ENCODE results near the gene LOXL1. TPM values are rescaled to one million over a fixed set of nuclear protein-coding genes. Genes with fewer than 3 reads are reported as not detected.

The LOXL1 gene
- polyA plus RNA-seq, 5 donors: 123 to 201 (median 139) TPM

GRCh38 chr15:73919706-73920105, 6.6 kb upstream of the LOXL1 start:
- DNase-seq: no peak

GRCh38 chr15:73921254-73921925, 4.9 kb upstream of the LOXL1 start:
- DNase-seq: no peak

GRCh38 chr15:73922186-73923151, 3.8 kb upstream of the LOXL1 start:
- peak; percentile 90 to 92 for DNase-seq

GRCh38 chr15:73923156-73923487, 3.1 kb upstream of the LOXL1 start:
- no peak for DNase-seq

- no peak for DNase-seq
Measured at GRCh38 chr15:73923488-73924164, 2.6 kb upstream of the LOXL1 start.

- no peak for DNase-seq
Measured at GRCh38 chr15:73924171-73924921, 1.9 kb upstream of the LOXL1 start.

GRCh38 chr15:73925848-73926218, 429 bp upstream of the LOXL1 start:
- DNase-seq: no peak

- no peak for DNase-seq
Measured at GRCh38 chr15:73927003-73927475, 777 bp downstream of the LOXL1 start.

- DNase-seq: no peak
Measured at GRCh38 chr15:73927476-73928240, 1.4 kb downstream of the LOXL1 start.

- no peak for DNase-seq
Measured at GRCh38 chr15:73928241-73928579, 1.9 kb downstream of the LOXL1 start.

- DNase-seq: no peak
Measured at GRCh38 chr15:73928971-73929627, 2.8 kb downstream of the LOXL1 start.

- DNase-seq: no peak
Measured at GRCh38 chr15:73930371-73930770, 4.1 kb downstream of the LOXL1 start.

GRCh38 chr15:73930790-73931281, 4.6 kb downstream of the LOXL1 start:
- DNase-seq: no peak

GRCh38 chr15:73931441-73931840, 5.2 kb downstream of the LOXL1 start:
- DNase-seq: no peak

- no peak for DNase-seq
Measured at GRCh38 chr15:73932381-73933191, 6.3 kb downstream of the LOXL1 start.

- no peak for DNase-seq
Measured at GRCh38 chr15:73934281-73934680, 8.0 kb downstream of the LOXL1 start.

- DNase-seq: no peak
Measured at GRCh38 chr15:73935547-73935946, 9.3 kb downstream of the LOXL1 start.

GRCh38 chr15:73936181-73936580, 9.9 kb downstream of the LOXL1 start:
- no peak for DNase-seq

GRCh38 chr15:73936588-73937290, 10.5 kb downstream of the LOXL1 start:
- no peak for DNase-seq

All from right lung (tissue), 5 donors.